GM19035 (cell line): Measurements from ENCODE around the gene TTLL10.
"Not testable (repeated sequence)": the region's sequence is repeated elsewhere in the genome, so short reads cannot be mapped to it uniquely, and the experiment has no call there.

Experiments used
- ATAC-seq: cut with Tn5 transposase; IDR thresholded peaks from one replicate; pipeline ENCODE4 v1.9.1; 2021; ENCODE audit not compliant: unreplicated experiment

TTLL10 gene

DNA sequence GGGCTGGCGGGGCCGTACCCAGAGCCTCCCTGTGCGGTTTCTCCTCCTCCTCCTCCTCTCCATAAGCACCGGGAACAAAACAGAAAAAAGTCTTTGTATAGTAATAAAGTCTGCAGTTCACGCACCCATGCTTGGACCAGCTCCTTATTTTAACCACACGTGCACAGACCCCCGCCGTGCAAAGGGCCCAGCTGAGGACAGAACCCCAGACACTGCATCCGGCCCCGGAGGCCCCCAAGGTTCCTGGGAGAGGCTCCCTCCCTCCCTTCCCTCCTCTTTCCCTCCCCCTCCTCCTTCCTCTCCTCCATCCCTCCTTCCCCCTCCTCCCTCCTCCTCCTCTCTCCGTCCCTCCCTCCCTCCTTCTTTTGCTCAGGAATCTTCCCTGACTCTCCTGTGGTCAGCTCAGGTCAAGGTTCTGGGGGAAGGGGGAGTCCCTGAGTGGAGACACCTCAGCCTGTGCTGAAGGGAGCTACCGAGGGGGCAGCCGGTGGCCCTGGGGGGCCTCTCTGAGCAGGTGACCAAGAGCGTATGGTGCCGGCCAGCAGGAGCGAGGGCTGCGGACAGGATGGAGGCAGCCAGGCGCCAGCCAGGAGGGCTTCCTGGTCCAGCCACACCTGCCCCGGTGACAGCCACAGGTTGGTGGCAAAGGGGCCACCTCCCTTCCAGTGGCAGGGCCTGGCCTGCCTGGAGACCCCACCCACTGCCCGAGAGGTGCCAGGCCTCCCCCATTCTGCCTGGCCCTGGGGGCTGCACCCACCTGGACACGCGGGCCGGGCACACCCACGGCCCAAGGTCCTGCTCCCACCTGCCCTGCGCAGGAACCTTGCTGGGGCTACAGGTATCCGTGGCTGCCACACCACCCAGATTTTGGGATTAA is 3.2 kb upstream of the TTLL10 start:
- no peak for ATAC-seq

DNA sequence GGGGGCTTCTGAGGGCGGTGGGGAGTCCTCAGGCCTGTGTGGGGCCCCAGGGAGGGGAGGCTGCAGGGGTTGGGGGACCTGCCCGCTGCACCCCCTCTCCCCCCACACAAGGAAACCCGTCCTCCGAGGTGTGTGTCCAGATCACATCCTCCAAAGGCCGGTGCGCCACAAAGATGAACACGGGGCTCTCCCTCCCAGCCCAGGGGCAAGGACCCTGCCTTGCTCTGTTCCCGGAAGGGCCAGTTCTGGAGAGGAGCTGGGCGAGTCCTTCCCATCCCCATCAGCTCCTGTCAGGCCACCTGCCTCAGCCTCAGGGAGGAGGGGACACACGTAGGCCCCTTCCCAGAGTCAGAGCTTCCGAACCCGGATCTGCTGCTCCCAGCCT is 2.5 kb upstream of the TTLL10 start:
- ATAC-seq, result no peak

DNA sequence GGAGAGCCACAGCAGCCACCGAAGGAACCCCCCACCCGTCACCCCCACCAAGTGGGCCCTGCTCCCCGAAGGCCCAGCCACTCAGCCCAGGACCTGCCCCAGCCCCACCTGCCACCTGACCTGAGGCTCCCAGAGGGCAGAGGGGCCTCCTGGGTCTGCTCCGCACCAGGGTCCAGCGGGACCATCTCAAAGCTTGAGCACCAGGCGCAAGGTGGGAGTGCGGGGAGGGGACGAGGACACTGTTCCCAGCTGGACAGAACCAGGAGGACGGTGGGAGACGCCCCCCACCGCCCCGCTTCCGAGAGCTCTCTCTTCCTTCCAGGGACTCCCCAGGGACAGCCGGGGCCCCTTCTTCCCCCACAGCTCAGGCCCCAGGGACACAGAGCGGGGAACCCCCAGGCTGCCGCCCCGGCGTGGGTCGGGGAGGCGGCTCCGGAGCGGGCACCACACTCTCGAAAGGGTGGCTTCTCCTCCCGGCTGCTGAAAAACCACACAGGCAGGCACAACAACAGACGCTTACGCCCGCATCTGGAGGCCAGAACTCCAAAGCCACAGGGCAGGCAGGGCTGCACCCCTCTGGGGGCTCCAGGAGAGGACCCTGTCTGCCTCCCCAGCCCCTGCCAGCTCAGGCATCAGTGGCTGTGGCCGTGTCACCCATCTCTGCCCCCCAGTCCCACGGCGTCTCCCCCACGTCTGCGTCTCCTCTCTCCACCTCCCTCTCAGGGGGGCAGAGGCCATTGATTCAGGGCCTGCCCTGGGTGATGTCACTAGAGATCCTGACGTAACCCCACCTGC is 1.9 kb upstream of the TTLL10 start:
- no peak for ATAC-seq

DNA sequence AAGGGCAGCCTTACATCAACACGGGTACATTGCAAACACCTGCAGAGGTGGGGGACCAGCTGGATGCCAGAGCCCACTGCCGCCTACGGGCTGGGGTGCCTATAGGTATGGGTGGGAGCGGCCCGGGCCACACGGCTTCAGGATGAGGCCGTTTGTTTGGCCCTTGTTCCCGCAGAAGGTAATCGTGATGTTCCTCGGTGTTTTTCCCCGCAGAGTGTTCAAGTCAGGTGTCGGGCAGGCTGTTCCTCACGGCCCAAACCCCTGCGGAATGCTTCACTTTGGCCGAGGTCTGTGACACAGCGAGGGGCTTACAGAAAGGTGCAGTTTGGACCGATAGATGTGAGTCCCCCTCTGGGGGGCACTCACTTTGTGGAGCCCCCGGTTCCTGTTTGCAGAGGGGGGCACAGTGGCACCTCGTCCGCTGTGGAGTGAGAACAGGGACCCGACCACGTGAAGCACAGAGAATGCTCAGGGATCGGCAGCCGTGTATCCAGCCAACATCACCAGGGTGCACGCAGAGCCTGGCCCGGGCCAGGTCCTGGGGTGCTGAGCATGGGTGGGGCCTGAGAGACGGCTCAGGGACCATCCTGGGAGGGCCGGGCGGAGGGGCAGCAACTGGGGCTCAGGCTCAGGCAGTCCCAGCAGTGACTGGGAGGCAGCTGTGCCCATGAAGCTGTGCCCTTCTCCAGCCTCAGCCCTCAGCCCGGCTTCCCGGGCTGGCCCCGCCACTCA is 453 bp upstream of the TTLL10 start:
- ATAC-seq, result no peak

DNA sequence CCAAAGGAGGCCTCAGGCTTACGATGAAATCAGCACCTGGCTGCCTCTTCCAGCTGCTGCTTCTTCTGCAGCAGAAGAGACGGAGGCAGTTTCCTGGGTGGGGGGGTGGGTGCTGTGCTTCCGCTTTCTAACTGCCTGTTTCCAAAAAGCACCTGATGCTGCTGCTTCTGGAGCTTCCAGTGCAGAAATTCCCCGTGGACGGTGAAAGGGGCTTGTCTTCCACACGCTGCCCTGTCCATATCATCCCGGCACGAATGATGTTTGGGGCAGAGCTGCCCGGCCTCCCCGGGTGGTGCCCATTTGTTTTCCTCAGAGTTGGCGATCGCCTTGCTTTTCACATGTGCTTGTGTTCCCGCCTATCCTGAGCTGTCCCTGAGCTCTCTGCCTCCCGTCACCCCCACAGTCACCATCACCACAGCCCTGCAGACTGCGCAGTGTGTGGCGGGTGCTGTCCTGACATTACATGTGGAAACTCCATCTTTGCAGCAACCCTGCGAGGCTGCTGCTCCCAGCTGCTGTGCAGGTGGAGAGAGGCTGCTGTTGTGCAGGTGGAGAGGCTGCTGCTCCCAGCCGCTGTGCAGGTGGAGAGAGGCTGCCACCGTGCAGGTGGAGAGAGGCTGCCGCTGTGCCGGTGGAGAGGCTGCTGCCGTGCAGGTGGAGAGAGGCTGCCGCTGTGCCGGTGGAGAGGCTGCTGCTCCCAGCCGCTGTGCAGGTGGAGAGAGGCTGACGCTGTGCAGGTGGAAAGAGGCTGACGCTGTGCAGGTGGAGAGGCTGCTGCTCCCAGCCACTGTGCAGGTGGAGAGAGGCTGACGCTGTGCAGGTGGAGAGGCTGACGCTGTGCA is 1.8 kb downstream of the TTLL10 start:
- ATAC-seq, result no peak

DNA sequence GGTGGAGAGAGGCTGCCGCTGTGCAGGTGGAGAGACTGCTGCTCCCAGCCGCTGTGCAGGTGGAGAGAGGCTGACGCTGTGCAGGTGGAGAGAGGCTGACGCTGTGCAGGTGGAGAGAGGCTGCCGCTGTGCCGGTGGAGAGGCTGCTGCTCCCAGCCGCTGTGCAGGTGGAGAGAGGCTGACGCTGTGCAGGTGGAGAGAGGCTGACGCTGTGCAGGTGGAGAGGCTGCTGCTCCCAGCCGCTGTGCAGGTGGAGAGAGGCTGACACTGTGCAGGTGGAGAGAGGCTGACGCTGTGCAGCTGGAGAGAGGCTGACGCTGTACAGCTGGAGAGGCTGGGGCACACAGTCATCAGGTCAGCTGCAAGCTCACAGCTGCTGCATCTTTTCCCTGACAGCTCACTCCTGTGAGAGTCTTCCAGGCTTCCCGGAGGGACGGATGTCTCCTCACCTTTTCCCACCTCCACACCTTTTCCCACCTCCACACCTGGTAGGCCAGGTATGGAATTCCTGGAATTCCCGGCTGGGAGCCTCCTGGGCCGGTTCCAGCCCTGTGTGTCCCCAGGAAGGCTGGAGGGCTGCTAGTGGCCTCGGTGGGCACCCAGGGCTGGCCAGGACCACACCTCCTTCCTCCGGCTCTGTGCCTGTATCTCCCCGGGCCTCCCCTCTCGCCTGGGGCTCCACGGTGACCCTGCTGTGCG is 2.5 kb downstream of the TTLL10 start:
- ATAC-seq, result not testable (repeated sequence)

DNA sequence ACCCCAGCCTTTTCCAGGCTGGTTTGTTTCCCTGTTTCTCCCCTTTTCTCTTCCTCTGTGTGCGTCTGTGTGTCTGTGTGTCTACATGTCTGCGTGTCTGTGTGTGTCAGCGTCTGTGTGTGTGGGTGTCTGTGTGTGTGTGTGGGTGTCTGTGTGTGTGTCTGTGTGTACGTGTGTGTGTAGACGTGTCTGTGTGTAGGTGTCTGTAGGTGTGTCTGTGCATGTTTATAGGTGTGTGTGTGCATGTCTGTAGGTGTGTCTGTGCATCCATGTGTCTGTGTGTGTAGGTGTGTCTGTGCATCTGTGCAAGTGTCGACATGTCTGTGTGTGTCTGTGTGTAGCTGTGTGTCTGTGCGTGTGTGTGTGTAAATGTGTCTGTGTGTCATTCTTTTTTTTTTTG is 3.3 kb downstream of the TTLL10 start:
- ATAC-seq, result no peak

DNA sequence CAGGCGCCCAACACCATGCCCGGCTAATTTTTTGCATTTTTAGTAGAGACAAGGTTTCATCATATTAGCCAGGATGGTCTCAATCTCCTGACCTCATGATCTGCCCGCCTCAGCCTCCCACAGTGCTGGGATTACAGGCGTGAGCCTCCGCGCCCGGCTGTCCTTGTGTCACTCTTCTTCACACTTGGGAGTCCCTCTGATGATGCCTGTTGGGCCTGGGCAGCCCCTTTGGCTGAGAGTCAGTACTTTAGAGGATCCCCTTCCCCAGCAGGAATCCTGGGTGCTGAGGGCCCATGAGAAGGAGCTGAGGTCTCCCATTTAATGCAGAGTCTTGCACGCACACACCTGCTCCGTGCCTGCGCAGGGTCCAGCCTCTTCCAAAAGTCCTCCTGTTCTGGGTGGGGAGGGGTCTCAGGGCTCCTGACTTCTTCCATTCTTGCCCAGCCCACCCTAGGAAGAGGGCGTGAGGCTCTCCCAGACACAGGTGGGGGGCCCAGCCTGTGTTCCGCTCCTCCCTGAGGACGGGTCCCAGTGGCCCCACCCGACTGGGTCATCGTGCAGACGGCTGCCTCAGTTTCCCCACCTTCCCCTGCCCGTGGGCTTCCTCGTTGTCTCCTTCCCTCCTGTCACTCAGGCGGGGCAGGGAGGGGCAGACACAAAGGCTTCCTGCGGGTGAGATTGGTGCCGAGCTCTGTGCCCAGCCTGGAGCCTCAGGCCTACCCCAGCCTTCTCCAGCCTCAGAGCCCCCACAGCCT is 3.9 kb downstream of the TTLL10 start:
- ATAC-seq, result no peak

DNA sequence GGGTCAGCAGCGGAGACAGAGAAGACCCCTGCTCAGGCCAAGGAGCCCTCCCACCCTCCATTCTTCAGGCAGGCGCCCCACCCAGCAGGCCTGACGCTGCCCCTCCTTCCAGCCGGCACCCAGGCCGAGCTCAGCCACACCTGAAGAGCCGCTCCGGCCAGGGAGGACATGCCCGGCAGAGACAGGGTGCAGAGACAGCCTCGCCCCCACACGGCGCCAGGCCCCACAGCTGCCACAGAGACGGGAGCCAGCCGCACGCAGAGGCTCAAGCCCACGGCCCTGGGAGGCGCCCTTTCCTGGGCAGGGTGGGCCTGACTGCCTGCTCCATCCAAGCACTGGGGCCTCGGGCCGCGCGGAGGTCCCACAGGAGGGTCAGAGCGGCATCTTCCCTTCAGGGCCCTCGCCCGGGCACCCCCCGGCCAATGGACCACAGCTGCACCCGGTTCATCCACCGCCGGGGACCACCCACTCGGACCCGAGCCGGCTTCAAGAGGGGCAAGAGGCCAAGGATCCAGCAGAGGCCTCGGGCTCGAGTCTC is 5.2 kb downstream of the TTLL10 start:
- no peak for ATAC-seq

DNA sequence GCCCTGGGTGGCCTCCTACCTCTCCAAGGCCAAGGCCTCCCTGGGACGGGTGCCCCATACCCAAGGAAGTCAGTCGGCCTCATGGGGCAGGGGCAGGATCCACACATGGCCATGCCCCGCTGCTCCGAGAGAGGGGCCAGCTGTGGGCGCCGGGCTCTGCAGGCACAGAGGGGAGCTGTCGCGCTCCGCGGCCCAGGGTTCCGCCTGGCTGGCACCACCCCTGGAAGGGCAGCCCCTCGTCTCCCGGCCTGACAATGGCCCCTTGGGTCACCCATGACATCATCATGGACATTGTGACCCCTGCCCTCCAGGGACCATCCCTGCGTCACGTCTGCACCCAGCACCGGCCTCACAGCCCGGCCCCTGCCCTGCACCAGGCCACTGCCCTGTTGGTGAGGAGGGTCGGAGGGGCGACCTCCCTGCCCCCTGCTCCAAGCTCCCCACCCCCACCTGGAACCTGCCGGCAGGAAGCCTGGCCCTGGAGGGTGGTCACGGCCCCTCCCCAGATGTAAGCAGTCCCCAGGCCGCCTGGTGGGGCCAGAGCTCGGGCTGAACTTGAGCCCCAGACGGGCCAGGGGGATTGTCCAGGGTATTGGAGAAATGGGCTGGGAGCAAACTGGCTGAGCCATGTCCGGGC is 5.8 kb downstream of the TTLL10 start:
- ATAC-seq, result no peak

DNA sequence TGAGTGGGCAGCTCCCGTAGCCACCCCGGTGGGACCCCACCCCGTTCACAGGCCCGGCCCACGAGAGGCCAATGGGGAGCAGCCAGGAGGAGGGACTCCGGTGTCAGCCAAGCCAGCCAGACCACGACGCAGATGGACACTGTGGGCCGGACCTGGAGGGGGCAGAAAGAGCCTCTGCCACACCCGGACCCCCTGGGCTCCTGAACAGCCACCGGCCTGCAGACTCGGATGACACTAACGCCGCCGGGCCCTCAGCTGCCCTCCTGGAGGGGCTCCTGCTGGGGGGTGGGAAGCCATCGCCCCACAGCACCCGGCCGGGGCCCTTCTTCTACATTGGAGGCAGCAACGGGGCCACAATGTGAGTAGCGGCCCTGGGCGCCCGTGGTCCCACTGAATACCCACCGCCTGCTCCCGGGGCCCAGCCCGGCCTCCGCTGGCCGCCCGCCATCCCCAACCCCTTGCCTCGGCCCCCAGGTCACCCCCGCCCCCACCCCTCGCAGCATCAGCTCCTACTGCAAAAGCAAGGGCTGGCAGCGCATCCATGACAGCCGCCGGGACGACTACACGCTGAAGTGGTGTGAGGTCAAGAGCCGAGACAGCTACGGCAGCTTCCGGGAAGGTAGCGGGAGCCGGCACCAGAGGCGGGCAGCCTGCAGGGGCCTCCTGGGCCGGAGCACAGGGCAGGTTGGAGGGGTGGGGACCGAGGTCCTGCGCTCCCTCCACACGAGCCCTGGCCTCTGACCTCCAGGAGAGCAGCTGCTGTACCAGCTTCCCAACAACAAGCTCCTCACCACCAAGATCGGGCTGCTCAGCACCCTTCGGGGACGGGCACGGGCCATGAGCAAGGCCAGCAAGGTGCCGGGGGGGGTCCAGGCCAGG is 6.5 kb downstream of the TTLL10 start:
- no peak for ATAC-seq

DNA sequence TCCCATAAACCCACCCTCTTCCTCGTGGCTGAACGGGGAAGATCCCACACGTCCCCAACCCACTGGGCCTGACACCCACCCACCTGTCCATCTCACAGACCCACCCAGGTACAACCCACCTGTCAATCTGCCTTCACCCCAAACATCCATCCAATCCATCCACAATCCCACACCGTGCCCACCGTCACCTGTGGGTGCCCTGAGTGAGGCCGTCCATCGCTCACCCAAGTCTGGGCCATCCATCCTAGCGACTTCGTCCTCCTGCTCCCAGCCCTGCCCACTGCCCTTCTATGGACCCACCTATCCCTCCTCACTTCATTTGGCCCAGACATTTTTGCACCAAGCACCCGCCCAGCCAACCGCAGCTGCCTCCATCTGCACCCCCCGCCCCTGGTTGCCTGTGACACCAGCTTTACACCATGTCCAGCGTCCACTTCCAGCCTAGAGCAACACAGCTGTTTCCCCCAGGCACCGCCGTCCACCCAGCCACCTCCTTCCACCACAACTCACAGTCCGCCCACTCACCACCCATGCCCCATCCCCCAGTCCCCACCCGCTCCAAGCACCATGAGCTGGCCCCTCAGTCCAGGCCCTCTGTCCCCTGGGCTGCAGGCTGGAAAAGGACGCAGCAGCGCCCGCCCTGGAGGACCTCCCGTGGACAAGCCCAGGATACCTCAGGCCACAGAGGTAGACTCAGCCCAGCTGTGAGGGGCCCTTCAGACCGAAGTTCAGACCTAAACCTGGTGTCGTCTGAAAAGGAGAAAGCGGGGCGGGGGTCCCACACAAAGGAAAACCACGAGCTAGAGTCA is 7.7 kb downstream of the TTLL10 start:
- ATAC-seq, result no peak

DNA sequence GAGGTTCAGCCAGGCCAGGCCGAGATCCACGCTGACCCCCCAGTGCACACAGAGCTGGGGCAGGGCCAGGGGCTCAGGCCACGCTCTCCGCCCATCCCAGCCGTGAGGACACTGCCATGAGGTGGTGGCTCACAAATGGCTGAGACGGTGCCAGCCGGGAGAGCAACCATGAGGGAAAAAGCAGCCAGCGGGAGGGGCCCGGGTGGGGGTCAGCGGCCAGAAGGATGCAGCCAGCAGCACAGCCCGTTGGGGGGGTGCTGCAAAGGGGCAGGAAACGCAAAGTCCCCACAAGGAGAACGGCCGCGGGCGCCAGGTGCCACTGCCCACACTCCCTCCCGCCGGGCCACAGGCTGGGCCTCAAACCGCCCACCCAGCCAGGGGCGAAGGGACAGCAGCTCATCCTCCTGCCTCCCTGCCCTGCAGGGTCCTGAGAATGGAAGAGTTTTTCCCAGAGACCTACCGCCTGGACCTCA is 8.3 kb downstream of the TTLL10 start:
- ATAC-seq, result no peak

DNA sequence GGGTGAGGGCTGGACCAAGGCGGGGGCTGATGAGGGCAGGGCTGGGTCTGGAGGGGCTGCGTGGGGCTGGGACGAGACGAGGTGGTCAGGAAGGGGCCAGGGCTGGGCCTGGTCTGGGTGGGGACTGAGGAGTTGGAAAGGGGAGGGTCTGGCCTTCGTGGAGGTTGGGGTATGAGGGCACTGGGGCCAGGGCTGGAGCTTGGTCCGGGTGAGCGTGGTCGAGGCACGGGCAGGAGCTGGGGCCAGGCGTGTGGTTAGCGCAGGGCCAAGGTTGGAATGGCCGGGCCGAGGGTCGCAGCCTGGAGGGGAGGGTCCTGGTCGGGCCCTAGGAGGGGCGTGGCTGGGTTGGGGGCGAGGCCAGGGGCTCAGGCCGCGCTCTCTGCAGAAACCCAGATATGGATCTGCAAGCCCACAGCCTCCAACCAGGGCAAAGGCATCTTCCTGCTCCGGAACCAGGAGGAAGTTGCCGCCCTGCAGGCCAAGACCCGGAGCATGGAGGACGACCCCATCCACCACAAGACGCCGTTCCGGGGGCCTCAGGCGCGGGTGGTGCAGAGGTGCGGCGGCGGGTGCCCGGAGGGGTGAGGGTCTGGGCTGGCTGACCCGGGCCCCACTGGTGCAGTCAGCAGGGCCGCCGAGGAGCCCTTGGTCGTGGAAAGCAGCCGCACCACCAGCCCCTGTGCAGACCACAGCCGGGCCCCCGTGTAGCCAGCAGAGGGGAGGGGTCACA is 9.0 kb downstream of the TTLL10 start:
- no peak for ATAC-seq

DNA sequence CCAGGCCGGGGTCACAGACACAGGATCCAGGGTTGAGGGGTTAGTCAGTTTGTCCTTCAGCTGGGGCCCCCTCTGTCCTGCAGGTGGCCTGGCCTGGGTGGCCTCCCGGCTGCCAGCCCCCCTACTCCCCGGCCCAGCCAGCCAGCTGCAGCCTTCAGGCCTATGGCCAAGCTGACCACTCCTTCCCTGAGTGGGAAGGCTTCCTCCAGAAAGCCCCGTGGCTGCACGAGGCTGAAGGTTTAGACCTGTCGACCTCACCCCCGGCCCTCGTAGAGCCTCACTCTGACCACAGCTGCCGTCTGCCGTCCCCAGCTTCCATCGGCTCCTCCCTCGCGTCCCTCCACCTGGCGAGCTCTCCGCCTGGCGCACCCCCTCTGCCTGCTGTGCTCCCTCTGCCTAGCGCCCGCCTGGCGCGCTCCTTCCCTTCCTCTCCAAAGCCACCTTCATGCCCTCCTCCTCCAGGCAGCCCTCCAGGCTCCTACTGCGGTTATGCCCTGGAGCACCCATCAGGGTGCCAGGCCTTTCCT is 9.6 kb downstream of the TTLL10 start:
- no peak for ATAC-seq
